Left renal pelvis (tissue), 4 donors: ENCODE results near the gene SMG6. TPM values are rescaled to one million over a fixed set of nuclear protein-coding genes. Genes with fewer than 3 reads are reported as not detected.

ENCODE experiments used
- DNase-seq, 4 donors: peaks; one replicate each; pipeline ENCODE4 v3.0.0-alpha.2; 2013; ENCODE audit warnings: low read depth in 4 of 4, low spot score in 3 of 4
- polyA plus RNA-seq, 4 donors: library from polyadenylated mRNA; unstranded; fragments of 120-200 nt; gene quantifications; one replicate each; pipeline ENCODE4 v1.2.1, GENCODE V29; 2013; ENCODE audit not compliant: insufficient read length in 4 of 4

SMG6 gene
- polyA plus RNA-seq, 4 donors: 27.8 to 35.8 (median 30.7) TPM

- DNase-seq: no peak
These were observed 65.6 kb downstream of the SMG6 start for GRCh38 chr17:2237950-2238349.

- DNase-seq: no peak
These were observed 66.1 kb downstream of the SMG6 start for GRCh38 chr17:2237521-2237921.

- no peak for DNase-seq
These were observed 67.7 kb downstream of the SMG6 start for GRCh38 chr17:2235792-2236366.

- DNase-seq: no peak
These were observed 68.3 kb downstream of the SMG6 start for GRCh38 chr17:2235265-2235664.

GRCh38 chr17:2233441-2233947 lies 70.1 kb downstream of the SMG6 start:
- DNase-seq: no peak

GRCh38 chr17:2232244-2232638 lies 71.3 kb downstream of the SMG6 start:
- DNase-seq: no peak

GRCh38 chr17:2230877-2231276 lies 72.7 kb downstream of the SMG6 start:
- DNase-seq: no peak

GRCh38 chr17:2227025-2227699 lies 76.4 kb downstream of the SMG6 start:
- no peak for DNase-seq

DNA sequence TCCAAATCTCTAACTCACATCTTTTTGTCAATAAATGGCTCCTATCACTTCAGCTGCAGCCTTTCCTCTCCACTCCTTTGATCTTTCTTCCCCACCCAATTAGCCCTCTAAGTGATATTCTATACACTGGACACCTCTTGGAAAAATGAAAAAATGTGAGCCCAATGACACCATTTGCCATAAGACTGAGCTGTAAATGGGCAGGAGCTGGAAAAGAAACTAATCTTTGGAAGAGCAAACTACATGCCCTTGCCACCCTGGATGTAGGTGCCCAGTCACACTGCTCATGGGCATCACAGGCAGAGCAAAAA lies 80.0 kb downstream of the SMG6 start:
- DNase-seq: no peak

DNA sequence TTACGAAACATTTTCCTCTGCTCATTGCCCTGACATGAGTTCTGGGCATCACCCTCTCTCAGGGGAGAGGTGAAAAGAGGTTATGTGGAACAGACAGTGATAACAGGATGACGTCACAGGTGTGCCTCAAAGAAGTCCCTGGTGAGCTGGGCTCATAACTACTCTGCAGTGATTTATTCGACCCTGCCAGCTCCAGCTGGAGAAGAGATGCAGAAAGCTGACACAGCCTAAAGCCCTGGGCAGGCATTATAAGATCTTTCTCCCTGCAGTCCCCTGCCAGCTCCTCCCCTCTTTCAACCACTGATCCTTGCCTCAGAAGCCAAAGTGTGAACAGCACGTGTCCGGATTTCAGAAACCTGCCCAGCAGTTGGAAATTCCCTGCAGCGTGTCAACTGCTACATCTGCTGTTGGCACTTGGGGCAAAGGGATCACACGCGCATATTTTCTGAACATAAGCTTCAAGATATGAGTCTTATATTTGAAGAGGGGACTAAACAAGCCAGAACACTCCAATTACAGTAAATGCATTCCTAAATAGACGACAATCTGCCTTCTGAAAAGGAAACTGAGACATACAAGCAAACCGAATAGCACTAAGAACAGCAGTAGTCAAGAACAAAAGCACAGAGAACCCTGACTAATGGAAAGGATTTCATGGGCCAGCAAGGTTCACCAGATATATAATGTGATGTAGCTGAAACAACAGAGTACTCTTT lies 80.5 kb downstream of the SMG6 start:
- no peak for DNase-seq

GRCh38 chr17:2222301-2222700 lies 81.3 kb downstream of the SMG6 start:
- DNase-seq: no peak

- no peak for DNase-seq
These were observed 85.2 kb downstream of the SMG6 start for GRCh38 chr17:2218426-2218825.

DNA sequence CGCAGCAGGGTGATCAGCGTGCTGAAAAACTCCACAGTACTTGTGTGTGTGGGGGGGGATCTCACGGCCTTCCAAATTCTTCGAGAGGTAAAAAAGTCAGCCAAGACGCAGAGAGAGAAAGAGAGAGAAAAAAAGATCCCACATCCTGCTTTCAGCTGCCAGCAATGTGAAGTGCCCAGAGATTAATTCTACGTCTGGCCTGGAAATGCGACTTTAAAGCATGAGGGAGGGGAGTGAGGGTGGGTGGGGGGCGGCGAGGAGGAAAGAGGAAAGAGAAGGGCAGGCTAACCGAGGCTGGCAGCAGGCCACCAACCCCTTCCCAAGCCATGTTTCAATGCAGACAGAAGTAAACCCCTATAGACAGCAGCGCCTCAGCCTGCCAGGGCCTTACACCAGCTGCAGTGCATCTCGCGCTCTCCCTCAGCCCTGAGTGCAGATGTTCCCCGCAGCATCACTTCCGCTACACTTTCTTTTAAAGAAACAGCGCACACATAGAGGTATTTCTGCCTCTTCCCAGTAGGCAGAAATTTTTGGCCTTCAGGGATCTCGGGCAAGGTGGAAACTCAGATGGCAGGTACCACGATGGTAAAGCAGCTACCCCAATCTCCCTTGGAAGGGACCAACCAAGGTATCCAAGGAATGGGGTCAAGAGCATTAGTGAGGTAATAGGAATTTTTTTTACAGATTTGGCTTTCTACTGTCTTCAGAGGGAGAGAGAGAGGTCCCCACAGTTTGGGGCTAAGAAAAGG lies 87.8 kb downstream of the SMG6 start:
- DNase-seq: peak in 3 of 4 donors; percentile 69 to 73 (median 70)

- DNase-seq: no peak
These were observed 88.5 kb downstream of the SMG6 start for GRCh38 chr17:2214929-2215615.

GRCh38 chr17:2214047-2214928 lies 89.3 kb downstream of the SMG6 start:
- no peak for DNase-seq

DNA sequence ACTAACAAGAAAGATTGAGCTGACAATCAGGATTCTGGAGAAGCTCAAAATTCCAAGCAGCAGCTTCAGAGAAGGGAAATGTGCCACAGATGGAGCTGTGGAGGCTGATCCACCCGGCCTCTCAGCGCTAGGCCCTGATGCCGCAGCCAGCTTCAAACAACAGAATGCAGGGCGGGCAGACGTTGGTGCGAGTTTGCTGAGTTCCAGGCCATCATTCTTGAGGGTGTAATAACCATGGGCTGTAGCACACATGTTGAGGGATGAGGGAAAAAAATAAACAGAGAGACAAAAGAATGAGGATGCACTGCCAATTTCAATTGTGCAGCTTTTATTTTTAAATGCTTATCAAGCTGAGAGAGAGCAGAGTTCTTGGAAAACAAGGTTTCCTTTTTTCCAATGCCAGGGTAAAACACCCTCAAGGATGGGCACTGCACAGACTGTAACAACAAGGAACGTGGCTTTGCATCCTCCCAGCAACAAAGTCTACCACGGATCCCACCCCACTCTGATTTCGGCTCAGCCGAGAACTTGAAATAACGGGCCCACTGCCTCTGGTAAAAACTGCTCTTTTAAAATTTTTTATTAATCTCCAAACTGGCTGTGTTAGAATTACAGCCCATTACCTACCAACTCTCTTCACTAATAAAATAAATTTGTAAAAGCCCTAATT lies 90.2 kb downstream of the SMG6 start:
- no peak for DNase-seq

GRCh38 chr17:2212400-2212981 lies 91.1 kb downstream of the SMG6 start:
- DNase-seq: no peak

- no peak for DNase-seq
These were observed 91.8 kb downstream of the SMG6 start for GRCh38 chr17:2211661-2212399.
